NB4 (cell line): ENCODE data around the gene LRRC27.

ENCODE experiments used
- DNase-seq: peaks from one replicate; pipeline ENCODE4 v3.0.0; 2010; ENCODE audit warnings: low read depth
- H3K4me3 ChIP-seq: one replicate; pipeline ENCODE4 v1.5.1; 2011; ENCODE audit warnings: mild to moderate bottlenecking, low read depth, low read length, moderate library complexity
- CTCF ChIP-seq: IDR thresholded peaks from one replicate; pipeline ENCODE4 v1.5.1; 2012; ENCODE audit warnings: low read depth, low read length
- MAX ChIP-seq: IDR thresholded peaks from 2 replicates; pipeline ENCODE4 v1.6.1; 2011; ENCODE audit warnings: low read depth, low read length
- MYC ChIP-seq: IDR thresholded peaks from 2 replicates; pipeline ENCODE4 v1.6.1; 2011; ENCODE audit warnings: low read depth, low read length
- POLR2A ChIP-seq: IDR thresholded peaks from 2 replicates; pipeline ENCODE4 v1.6.1; 2011; ENCODE audit warnings: mild to moderate bottlenecking; ENCODE audit not compliant: insufficient read length; ENCODE audit errors: extremely low read depth

LRRC27 gene

GRCh38 chr10:132415956-132416355 is 84.0 kb downstream of the LRRC27 start:
- TF ChIP-seq POLR2A (no peak), MYC (no peak), CTCF (no peak), MAX (no peak)
- DNase-seq = no peak
- no peak overlapping the region for H3K4me3 ChIP-seq

- H3K4me3 ChIP-seq = no peak overlapping the region
- DNase-seq = no peak
- TF ChIP-seq MYC (no peak), CTCF (no peak), MAX (no peak), POLR2A (no peak)
Observed at GRCh38 chr10:132416566-132417256, 84.7 kb downstream of the LRRC27 start.

GRCh38 chr10:132417257-132417910 is 85.4 kb downstream of the LRRC27 start:
- TF ChIP-seq MAX (no peak), MYC (no peak), CTCF (no peak), POLR2A (no peak)
- H3K4me3 ChIP-seq = no peak overlapping the region
- DNase-seq = no peak

- DNase-seq = no peak
- no peak for TF ChIP-seq CTCF
- no peak for TF ChIP-seq POLR2A
- no peak for TF ChIP-seq MYC
- TF ChIP-seq MAX = no peak
- H3K4me3 ChIP-seq = no peak overlapping the region
Observed at GRCh38 chr10:132417957-132418441, 86.0 kb downstream of the LRRC27 start.

- TF ChIP-seq CTCF (no peak), MYC (no peak), POLR2A (no peak), MAX (no peak)
- no peak overlapping the region for H3K4me3 ChIP-seq
- peak; percentile 61 for DNase-seq
Observed at GRCh38 chr10:132418527-132419416, 86.8 kb downstream of the LRRC27 start.
